Measurements from ENCODE around the gene EPS8L1.

- TF ChIP-seq, protein P1, sequence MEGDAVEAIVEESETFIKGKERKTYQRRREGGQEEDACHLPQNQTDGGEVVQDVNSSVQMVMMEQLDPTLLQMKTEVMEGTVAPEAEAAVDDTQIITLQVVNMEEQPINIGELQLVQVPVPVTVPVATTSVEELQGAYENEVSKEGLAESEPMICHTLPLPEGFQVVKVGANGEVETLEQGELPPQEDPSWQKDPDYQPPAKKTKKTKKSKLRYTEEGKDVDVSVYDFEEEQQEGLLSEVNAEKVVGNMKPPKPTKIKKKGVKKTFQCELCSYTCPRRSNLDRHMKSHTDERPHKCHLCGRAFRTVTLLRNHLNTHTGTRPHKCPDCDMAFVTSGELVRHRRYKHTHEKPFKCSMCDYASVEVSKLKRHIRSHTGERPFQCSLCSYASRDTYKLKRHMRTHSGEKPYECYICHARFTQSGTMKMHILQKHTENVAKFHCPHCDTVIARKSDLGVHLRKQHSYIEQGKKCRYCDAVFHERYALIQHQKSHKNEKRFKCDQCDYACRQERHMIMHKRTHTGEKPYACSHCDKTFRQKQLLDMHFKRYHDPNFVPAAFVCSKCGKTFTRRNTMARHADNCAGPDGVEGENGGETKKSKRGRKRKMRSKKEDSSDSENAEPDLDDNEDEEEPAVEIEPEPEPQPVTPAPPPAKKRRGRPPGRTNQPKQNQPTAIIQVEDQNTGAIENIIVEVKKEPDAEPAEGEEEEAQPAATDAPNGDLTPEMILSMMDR (IDR thresholded peaks at IDR 0.05; ENCODE audit: poor library complexity, severe bottlenecking): no peak
- TF ChIP-seq SMC3 (conservative IDR thresholded peaks at IDR 0.05; ENCODE audit: poor library complexity) (no peak), EZH2 (IDR thresholded peaks at IDR 0.05; ENCODE audit: borderline replicate concordance, insufficient read depth, low read length, poor library complexity, severe bottlenecking) (no peak)
Measured at GRCh38 chr19:55041627-55042343, 33.9 kb upstream of the EPS8L1 start.
